HL-60/S4 (cell line): Measurements from ENCODE around the gene LMO4.

Source experiments
- in situ Hi-C: fragments of 300-500 bp; cut with MboI; formaldehyde crosslinking; loops from 2 replicates; pipeline ENCODE4 v1.14.3; 2022; ENCODE audit warnings: low sequenced_read_pairs

Gene LMO4

DNA sequence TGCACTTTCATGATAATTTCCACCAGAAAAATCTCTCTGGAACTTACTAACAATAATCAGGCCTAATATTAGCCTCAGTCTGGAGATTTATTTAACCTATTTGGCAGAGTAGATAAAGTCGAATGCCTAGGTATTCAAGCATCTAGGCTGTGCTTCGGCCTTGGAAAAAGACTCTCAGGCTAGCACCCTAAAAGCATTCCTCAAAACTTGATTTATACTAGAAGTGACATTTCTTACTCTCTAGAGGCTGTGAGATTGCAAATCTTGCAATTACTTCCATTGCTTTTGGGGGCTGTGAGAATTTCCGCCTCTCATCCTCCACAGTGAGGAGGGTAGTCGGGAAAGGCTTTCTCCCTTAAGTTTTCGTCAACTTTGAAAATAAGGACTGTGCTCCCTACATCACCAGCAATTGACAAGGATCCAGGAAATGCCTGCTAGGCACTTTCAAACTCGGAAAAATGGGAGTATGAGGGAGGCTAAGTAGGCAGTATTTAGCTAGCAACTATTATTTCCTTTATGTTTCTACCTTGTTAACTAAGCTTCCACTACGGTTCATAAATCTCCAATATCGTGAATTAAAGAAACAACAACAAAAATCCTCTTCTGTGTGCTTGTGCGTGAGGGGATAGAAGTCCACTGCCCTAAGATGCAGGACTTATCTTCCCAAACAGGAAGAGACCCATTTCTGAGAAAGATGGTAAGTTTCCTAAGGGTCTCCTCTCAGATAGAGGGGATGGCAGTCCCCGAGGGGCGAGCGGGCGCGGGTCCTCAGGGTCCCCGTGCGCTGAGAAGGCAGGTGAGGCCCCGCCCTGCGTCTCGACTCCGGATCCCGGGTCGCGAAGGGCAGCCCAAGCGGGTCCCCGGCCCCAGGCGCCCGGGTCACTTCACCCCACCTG, 1.1 kb upstream of the LMO4 start:
- in situ Hi-C loops, result no loop called here

DNA sequence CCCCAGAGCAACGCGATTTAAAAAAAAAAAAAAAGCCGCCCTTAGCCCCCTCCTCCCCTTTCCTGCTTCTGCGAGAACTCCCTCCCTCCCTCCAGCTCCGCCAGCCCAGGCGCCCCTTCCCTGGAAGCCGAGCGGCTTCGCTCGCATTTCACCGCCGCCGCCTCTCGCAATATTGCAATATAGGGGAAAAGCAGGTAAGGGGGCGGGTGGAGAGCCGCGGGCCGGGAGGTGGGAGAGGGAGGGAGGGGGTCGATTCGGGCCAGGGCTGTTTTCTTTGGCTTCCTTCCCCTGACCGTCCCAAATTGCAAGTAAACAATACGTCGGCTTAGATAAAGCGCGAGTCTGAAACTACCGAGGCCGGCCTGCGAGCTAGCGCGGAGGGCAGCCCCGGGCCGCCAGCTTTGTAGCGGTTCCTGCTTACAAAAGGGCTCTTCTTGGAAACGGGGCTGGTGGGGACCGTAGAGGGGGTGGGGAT, 408 bp downstream of the LMO4 start:
- in situ Hi-C loops, result no loop called here

DNA sequence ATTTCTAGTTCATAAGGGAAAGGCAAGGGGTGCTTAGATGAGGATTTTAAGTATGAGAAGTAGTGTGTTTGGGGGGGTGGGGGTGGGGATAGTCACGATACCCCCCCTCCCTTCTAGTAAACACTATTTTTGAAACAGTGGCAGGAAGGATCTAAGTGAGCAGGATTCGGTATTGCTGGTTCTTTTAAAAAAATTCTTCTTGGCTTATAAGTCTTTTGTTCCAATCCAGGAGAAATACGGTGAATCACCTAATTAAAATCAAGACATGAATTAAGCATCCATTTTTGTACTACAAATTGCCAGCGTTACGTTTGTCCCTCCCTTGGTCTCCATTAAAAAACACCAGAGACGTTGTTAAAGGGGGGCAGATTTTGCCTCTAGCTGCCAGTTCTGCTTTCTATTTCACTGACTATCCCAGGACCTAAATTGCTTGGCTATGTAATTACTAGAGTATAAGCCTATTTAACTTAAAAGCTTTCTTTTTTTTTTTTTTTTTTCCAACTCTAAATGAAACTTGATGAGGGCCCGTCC, 911 bp downstream of the LMO4 start:
- in situ Hi-C loops, result no loop called here

GRCh38 chr1:87330057-87330884, 1.6 kb downstream of the LMO4 start:
- in situ Hi-C loops, result no loop called here

DNA sequence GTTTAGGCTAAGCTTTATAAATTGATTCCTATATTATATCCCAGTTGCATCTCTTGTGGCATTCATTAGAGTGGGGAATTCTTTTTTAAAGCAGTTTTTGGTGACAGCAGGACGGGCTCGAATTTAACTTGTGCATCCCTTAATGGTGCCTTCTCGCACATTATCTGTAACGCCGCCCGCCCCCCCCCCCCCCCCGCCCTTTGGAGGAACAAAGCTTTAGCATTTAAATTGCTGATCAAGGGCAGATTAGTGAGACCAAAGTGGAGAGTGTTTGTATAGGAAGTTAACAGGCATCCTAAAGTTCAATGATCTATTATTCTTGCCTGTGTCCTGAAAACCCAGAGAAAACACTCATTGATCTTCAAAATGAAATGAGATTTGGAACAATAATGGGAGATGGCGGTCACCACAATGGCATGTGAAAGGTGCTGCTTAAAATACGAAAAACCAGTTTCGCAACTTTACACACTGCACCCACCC, 2.2 kb downstream of the LMO4 start:
- in situ Hi-C loops, result no loop called here

- in situ Hi-C loops, result no loop called here
These were observed 2.9 kb downstream of the LMO4 start for GRCh38 chr1:87331365-87332241.

DNA sequence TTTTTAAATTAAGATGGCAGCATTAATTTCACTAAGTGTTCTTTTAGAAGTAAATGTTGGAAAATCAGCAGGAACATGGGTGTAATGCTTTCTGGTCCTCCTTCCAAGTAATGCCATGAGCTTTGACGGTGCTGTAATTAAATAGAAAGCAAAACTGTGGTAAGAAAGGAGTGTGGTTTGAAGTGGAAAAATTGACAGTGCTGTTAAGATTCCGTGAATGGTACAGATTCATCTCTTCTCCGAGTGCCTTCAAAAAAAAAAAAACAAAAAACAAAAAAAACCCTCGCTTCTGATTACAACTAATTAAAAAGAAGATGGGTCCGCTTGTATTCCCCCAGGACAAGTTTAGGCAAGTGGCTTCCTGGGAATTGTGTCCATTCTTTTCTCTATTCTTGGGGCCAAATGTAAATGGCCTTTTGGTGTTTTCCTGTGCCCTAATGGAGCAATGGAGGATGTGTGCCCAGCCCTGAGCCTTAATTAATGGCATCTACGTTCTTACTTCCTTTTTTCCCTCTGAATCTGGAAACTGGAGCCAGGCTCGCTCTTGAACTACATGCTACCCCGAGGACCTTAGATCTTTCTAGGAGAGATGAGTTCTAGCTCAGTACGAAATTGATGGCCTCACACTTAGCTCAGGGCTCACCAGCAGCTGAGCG, 5.1 kb downstream of the LMO4 start:
- in situ Hi-C loops, result no loop called here

DNA sequence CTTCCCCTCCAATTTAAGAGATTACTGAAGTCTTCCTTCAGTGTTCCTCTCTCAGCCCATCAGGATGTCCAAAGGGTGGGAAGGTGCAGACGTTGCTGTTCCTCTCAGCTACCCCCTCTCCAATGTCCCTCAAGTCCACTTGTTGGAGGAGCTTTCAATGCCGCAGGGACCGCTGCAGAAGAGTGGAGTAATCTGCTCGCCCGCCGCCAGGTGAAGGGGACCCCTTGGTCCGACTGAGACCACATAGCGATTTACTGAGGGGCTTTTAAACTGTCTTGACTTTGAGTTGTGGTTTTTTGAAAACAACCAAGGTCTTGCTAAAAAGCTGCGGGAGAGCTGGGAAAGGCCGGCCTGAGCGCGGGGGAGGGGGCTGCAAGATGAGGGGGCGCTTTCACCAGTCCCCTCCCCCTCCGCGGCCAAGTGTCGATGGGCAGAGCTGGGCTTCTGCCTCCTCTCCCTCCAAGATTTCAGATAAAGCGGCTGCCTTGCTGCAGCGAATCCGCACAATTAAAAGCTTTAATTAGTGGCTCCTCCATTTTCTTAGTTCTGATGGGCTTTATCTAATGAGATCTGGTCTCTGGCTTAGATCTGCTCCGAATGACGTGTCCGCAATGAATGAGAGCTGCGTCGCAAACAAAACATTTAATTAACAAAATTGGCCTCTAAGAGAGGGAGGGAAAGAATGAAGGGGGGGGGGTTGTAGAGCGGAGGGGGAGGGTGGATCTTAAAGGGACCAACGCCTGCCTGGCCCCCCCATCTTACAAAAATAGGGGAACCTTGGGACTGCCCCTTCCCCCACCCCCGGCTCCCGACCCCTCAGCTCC, 5.9 kb downstream of the LMO4 start:
- in situ Hi-C loops, result no loop called here

DNA sequence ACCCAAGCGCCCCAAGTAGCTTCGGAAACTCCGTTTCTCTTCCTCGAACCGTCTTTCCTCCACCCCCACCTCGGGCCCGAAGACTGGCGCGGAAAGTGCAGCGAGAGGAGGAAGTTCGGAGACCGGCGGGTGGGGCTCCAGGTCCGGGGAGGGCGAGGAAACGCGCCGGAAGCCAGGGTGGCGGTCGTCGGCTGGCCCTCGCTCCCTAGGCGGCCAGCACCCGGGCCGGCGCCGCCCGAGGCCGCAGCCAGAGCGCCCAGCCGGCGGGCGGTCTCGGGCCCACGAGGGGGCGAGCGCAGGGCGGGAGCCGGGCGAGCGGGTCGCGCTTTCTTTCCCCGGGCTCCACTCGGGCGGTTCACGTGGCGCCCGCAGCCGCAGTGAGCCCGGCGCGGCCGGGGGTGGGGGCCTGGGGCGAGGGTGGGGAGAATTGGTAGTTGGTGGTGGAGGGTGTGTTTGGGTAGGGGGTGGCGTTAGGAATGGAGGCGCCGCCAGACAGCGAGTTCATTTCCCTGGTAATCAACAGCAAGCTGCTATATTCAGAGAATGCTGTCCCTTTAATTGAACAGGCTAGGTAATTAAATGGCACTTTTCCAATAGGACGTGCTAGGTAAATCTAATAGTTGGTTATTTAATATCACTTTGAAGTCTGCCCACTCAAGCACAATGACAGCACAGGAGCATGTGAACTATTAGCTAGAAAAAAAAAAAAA, 6.7 kb downstream of the LMO4 start:
- in situ Hi-C loops, result no loop called here

- in situ Hi-C loops, result no loop called here
These were observed 8.0 kb downstream of the LMO4 start for GRCh38 chr1:87336623-87337067.

- in situ Hi-C loops, result no loop called here
These were observed 8.9 kb downstream of the LMO4 start for GRCh38 chr1:87337606-87338005.

DNA sequence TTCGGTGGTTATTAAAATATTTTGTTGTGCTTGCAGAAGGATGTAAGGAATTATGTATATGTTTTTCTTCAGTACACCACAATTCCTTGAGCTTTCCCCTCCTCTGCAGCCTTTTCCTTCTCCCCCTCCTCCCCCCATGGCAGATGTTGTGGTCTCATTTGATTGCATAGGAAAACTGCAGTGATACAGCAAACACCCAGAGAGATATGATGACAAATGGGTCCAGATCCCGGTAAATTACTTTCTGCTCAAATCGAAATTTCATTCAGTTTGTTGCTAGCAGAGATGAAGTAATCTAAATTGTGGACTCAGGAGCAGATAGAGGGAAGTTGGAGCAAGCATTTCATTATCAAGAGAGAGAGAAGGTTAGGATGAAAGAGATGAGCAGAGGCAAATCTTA, 9.9 kb downstream of the LMO4 start:
- in situ Hi-C loops, result no loop called here

DNA sequence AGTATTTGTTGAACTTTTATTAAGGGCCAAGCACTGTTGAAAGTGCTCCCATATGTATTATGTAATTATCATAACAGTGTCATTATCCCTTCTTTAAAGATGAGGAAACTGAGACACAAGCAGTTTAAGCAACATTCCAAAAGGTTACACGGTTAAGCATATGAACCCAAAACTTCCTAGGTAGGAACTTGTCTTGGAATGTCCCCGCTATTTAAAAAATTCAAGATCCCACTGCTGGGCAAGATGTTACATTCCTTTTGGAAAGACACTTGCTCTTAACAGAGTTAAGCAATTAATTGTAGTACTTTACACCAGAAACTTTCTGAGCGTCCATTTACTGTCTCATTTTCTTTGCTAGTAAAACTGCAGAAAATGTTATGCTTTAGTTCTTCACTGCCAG, 15.6 kb downstream of the LMO4 start:
- in situ Hi-C loops, result no loop called here

GRCh38 chr1:87346130-87346814, 17.6 kb downstream of the LMO4 start:
- in situ Hi-C loops, result no loop called here

- in situ Hi-C loops, result no loop called here
These were observed 19.8 kb downstream of the LMO4 start for GRCh38 chr1:87348341-87349019.

DNA sequence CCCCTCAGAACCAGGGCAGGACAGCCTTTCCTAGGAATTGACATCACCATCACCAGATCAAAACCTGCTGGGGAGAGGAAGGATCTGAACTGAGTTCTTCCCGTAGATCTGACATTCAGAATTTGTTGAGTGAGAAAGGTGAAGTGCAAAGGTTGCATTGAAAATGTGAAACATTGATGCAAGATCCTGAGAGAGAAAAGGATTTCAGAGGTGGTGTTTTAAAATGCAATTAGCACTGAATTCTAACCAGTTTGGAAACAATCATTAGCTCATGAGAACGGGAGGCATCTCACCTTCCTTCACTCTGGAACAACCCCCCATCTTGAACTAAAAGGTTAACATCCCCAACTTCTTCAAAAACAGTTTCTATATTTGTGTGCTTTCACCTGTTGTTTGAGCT, 20.4 kb downstream of the LMO4 start:
- in situ Hi-C loops, result no loop called here

DNA sequence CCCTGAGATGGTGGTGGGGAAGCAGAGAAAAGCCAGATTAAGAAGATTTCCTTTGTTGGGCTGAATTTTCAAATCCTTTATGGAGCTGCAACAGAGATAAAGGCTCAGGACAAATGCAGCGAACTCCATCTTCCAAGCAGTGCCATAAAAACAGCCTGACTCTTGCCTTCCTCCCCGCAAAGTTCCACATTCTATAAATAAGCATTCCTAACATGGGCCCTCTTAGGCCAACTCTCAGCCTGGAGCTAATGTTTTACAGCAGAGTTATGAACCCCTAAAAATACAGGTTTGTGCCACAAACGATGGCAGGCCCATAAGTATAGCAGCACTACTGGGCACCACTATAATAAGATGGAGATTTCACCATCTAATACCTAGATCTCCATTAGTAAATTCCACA, 27.2 kb downstream of the LMO4 start:
- in situ Hi-C loops, result no loop called here
